GM23248 (cell line): ENCODE data around the gene CLIC4. TPM values are rescaled to one million over a fixed set of nuclear protein-coding genes. Genes with fewer than 3 reads are reported as not detected.
A peak's percentile ranks its signal among the peaks of the same experiment; 100 is the strongest.

Source experiments
- DNase-seq: peaks from one replicate; pipeline ENCODE4 v3.0.0-alpha.2; 2015
- H2AFZ ChIP-seq: fragments of 200-600 bp; sonication (generic); 2 replicates; pipeline ENCODE4 v1.6.1; 2016; ENCODE audit warnings: antibody characterized with exemption
- H3F3A ChIP-seq: fragments of 200-600 bp; sonication (generic); 2 replicates; pipeline ENCODE4 v1.6.1; 2016; ENCODE audit warnings: mild to moderate bottlenecking, antibody characterized with exemption, mixed run types; ENCODE audit not compliant: insufficient read depth
- H3K27ac ChIP-seq: fragments of 200-600 bp; sonication (generic); 2 replicates; pipeline ENCODE4 v1.5.1; 2016; ENCODE audit warnings: mild to moderate bottlenecking
- H3K27me3 ChIP-seq: fragments of 200-600 bp; sonication (generic); replicated peaks from 2 replicates; pipeline ENCODE4 v1.6.1; 2016; ENCODE audit warnings: mild to moderate bottlenecking; ENCODE audit not compliant: insufficient read depth
- H3K36me3 ChIP-seq: fragments of 200-600 bp; sonication (generic); 2 replicates; pipeline ENCODE4 v1.6.1; 2016; ENCODE audit warnings: low read depth, mild to moderate bottlenecking
- H3K4me1 ChIP-seq: fragments of 200-600 bp; sonication (generic); 2 replicates; pipeline ENCODE4 v1.6.1; 2016; ENCODE audit warnings: mild to moderate bottlenecking; ENCODE audit not compliant: insufficient read depth
- H3K4me2 ChIP-seq: fragments of 200-600 bp; sonication (generic); one replicate; pipeline ENCODE4 v1.6.1; 2016; ENCODE audit warnings: mild to moderate bottlenecking; ENCODE audit not compliant: unreplicated experiment
- H3K4me3 ChIP-seq: fragments of 200-600 bp; sonication (generic); 2 replicates; pipeline ENCODE4 v1.5.1; 2016; ENCODE audit warnings: mild to moderate bottlenecking
- H3K79me2 ChIP-seq: fragments of 200-600 bp; sonication (generic); 2 replicates; pipeline ENCODE4 v1.6.1; 2016; ENCODE audit warnings: mild to moderate bottlenecking; ENCODE audit not compliant: insufficient read depth
- H3K9ac ChIP-seq: fragments of 200-600 bp; sonication (generic); 2 replicates; pipeline ENCODE4 v1.6.1; 2016; ENCODE audit warnings: mild to moderate bottlenecking
- H3K9me2 ChIP-seq: fragments of 200-600 bp; sonication (generic); 2 replicates; pipeline ENCODE4 v1.6.1; 2016; ENCODE audit warnings: mixed run types, mild to moderate bottlenecking, moderate library complexity; ENCODE audit not compliant: insufficient read depth
- H3K9me3 ChIP-seq: fragments of 200-600 bp; sonication (generic); one replicate; pipeline ENCODE4 v1.6.1; 2017; ENCODE audit warnings: low read depth
- H4K20me1 ChIP-seq: fragments of 200-600 bp; sonication (generic); 2 replicates; pipeline ENCODE4 v1.6.0; 2016; ENCODE audit not compliant: insufficient read depth
- EZH2 ChIP-seq: fragments of 200-600 bp; sonication (generic); IDR thresholded peaks from 2 replicates; pipeline ENCODE4 v1.6.1; 2018; ENCODE audit warnings: antibody characterized with exemption, mild to moderate bottlenecking; ENCODE audit not compliant: insufficient read depth, poor library complexity, severe bottlenecking
- EZH2phosphoT487 ChIP-seq: fragments of 200-600 bp; sonication (generic); IDR thresholded peaks from 2 replicates; pipeline ENCODE4 v1.6.1; 2018; ENCODE audit warnings: antibody characterized with exemption, moderate library complexity, mild to moderate bottlenecking, low read depth; ENCODE audit not compliant: insufficient read depth
- WGBS, 2 experiments: methylation state at CpG; one replicate each; pipeline ENCODE4 v1.1.6; 2015 to 2017; ENCODE audit warnings: low lambda C conversion rate in 2 of 2, low coverage in 1 of 2; ENCODE audit errors: missing lambda C conversion rate in 2 of 2; 5-methylcytosine and 5-hydroxymethylcytosine counted together
- in situ Hi-C: fragments of 300-500 bp; cut with MboI; formaldehyde crosslinking; loops from 2 replicates; pipeline ENCODE4 v1.15.0; 2020
- polyA plus RNA-seq: library from polyadenylated mRNA; unstranded; fragments of >200 nt; fragmentation: Nextera tagmentation; extraction: Ambion mirVana; gene quantifications from 2 replicates; pipeline ENCODE4 v1.2.1, GENCODE V29; 2016
- total RNA-seq: library from RNA; depleted of rRNA; stranded (reverse); fragments of >200 nt; shearing (Covaris generic); gene quantifications from 2 replicates; pipeline ENCODE4 v1.2.3, GENCODE V29; 2014

Gene CLIC4
- total and polyA plus RNA-seq, 2 experiments from 2014 or later, result 1,380 to 1,665 TPM

- Histone ChIP-seq H3K9ac (peak overlapping the region; percentile 73; the same call in 1 of the 2 replicates), H3K4me3 (no peak overlapping the region), H3K4me1 (peaks cover 56% of the 10 kb centered on the region), H3K27me3 (no peaks in the 10 kb centered on the region), H3K36me3 (no peaks in the 10 kb centered on the region), H3F3A (peaks cover 63% of the 10 kb centered on the region), H3K4me2 (peak overlapping the region; percentile 41), H3K9me2 (no peaks in the 10 kb centered on the region), H3K27ac (peak overlapping the region; percentile 93), H4K20me1 (no peaks in the 10 kb centered on the region), H2AFZ (peak overlapping the region; percentile 6; the same call in 1 of the 2 replicates), H3K9me3 (no peaks in the 10 kb centered on the region), H3K79me2 (peaks cover 24% of the 10 kb centered on the region; the same call in 1 of the 2 replicates)
- DNase-seq, result no peak
- 67 to 78% methylated on average over 5 of the region's 5 CpGs for WGBS, 2 experiments
- TF ChIP-seq EZH2phosphoT487, result no peak
- TF ChIP-seq EZH2, result no peak
- in situ Hi-C loops, result no loop called here
Observed at GRCh38 chr1:24713736-24714135, 31.5 kb upstream of the CLIC4 start.

DNA sequence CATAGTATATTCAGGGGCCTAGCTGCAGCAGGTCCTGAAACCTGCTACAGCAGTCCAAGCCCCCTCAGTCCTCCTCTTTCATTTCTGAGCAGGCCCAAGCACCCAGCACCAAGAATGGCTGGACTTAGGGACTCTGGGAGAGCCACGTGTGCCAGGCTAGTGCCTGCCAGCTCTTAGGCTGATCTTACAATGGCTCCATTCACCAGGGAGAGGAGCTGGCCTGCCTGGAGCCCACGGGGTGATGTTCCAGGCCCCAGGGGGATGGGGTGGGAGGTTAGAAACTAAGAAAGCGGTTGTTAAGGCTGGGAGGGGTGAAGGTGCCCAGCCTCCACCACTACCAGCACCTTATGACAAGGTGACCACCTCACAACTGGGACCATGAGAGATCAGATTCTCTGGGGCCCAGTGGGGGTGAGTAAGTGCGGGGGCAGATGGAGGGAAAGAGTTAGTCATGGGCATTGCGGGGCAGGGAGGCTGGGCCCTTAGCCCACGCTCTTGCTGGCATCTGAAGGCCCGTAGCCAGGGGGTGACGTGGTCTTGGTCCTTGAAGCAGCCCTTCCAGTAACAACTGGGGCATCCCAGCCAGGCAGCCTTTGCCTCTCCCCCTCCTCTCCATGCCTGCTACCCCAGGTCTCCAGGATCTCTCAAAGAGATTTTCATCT is 30.3 kb upstream of the CLIC4 start:
- Histone ChIP-seq H3K4me2 (peak overlapping the region; percentile 51), H3K4me3 (no peak overlapping the region), H4K20me1 (no peaks in the 10 kb centered on the region), H3K36me3 (no peaks in the 10 kb centered on the region), H3K9ac (peak overlapping the region; percentile 73), H3K9me2 (no peaks in the 10 kb centered on the region), H2AFZ (peak overlapping the region; percentile 6; the same call in 1 of the 2 replicates), H3K79me2 (peaks cover 24% of the 10 kb centered on the region; the same call in 1 of the 2 replicates), H3K27me3 (no peaks in the 10 kb centered on the region), H3F3A (peaks cover 63% of the 10 kb centered on the region), H3K9me3 (no peaks in the 10 kb centered on the region), H3K27ac (peak overlapping the region; percentile 93), H3K4me1 (peaks cover 61% of the 10 kb centered on the region)
- TF ChIP-seq EZH2phosphoT487 (no peak), EZH2 (no peak)
- DNase-seq, result peak; percentile 96
- in situ Hi-C loops, result no loop called here
- 34 to 38% methylated on average over 8 of the region's 8 CpGs for WGBS, 2 experiments

DNA sequence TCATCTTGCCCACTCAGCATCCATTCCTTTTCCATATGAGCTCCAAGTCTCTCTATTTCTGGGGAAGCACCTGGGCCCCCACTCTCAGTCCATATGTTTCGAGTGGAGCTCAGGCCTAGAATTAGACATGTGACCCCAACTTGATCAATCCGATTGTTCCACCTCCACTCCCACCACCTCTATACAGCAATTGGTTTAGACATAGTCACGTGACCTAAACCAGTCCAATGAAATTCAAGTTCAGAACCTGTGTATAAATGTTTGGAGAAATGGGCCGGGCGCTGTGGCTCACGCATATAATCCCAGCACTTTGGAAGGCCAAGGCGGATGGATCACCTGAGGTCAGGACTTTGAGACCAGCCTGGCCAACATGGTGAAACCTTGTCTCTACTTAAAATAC is 29.6 kb upstream of the CLIC4 start:
- Histone ChIP-seq H3F3A (peaks cover 56% of the 10 kb centered on the region), H3K9me2 (no peaks in the 10 kb centered on the region), H3K4me1 (peaks cover 63% of the 10 kb centered on the region), H3K4me2 (peak overlapping the region; percentile 20), H3K79me2 (peaks cover 24% of the 10 kb centered on the region; the same call in 1 of the 2 replicates), H3K36me3 (no peaks in the 10 kb centered on the region), H4K20me1 (no peaks in the 10 kb centered on the region), H2AFZ (no peak overlapping the region), H3K27me3 (no peaks in the 10 kb centered on the region), H3K9ac (peak overlapping the region; percentile 44; the same call in 1 of the 2 replicates), H3K9me3 (no peaks in the 10 kb centered on the region), H3K27ac (peak overlapping the region; percentile 93), H3K4me3 (no peak overlapping the region)
- DNase-seq, result no peak
- WGBS, 2 experiments, result 96 to 98% methylated on average over 7 of the region's 7 CpGs
- TF ChIP-seq EZH2 (no peak), EZH2phosphoT487 (no peak)
- in situ Hi-C loops, result no loop called here

DNA sequence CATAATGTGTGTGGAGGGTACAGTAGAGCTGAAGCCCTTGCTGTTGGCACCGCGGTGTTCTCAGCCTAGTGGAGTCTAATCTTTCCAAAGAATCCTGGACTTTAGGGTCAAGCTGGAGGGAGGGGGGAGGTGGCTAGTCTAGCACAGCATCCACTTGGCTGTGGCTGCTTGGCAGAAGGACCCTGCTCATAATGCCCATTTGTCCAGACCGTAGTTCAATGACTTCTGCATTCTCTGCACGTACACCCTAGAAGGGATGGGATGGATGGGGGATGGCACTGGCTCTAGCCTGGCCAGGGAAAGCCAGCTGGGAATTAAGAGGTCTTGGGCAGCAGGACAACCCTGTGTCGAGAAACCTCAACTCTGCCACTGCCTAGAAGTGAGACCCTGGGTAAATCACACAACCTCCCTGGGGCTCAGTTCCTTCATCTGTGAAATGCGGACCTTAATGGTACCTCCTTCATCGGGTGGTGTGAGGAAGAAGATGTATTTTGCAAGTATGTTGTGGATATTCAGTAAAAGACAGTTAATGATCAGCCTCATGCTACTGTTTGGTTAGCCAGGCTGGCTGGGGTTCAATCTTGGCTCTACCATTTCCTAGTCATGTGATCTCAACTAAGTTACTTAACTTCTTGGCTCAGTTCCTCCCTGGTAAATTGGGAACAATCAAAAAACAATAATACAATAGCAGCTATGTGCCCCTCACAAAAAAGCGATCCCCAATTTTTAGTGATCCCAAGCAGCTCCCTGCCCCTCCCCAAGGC is 27.2 kb upstream of the CLIC4 start:
- H3K4me1 ChIP-seq, result peaks cover 59% of the 10 kb centered on the region
- no peak for DNase-seq
- H3K9me2 ChIP-seq, result no peaks in the 10 kb centered on the region
- H3K9ac ChIP-seq, result no peak overlapping the region
- no peaks in the 10 kb centered on the region for H3K9me3 ChIP-seq
- H3K27me3 ChIP-seq, result no peaks in the 10 kb centered on the region
- TF ChIP-seq EZH2phosphoT487 (no peak), EZH2 (no peak)
- no peaks in the 10 kb centered on the region for H3K36me3 ChIP-seq
- 94 to 96% methylated on average over 8 of the region's 8 CpGs for WGBS, 2 experiments
- H2AFZ ChIP-seq, result no peak overlapping the region
- H3F3A ChIP-seq, result peaks cover 52% of the 10 kb centered on the region
- H4K20me1 ChIP-seq, result no peaks in the 10 kb centered on the region
- H3K27ac ChIP-seq, result peak overlapping the region; percentile 82
- H3K4me2 ChIP-seq, result no peak overlapping the region
- H3K4me3 ChIP-seq, result no peak overlapping the region
- H3K79me2 ChIP-seq, result peaks cover 27% of the 10 kb centered on the region; the same call in 1 of the 2 replicates
- in situ Hi-C loops, result no loop called here
